Cardiac atrium fibroblast (primary cell): ENCODE results near the gene DLK1. TPM values are rescaled to one million over a fixed set of nuclear protein-coding genes. Genes with fewer than 3 reads are reported as not detected.

Source experiments
- total RNA-seq: library from RNA; depleted of rRNA; stranded (reverse); fragments of >200 nt; gene quantifications from 2 replicates; pipeline ENCODE4 v1.2.3, GENCODE V29; 2015

Gene DLK1
- not detected in 2 replicates for total RNA-seq

GRCh38 chr14:100726550-100727085 lies at the start of gene DLK1:
Gene DLK1, plus strand, starts transcription at chr14:100726892. Its CDS starts 177 bp downstream, at chr14:100727069.

Other genes starting within 250 kb of the DLK1 start
- under 0.01 TPM in 1 of 2 replicates, not detected in the other for gene BEGAIN, start 139.5 kb upstream of the DLK1 start, total RNA-seq
- 90.9 and 165 TPM in 2 replicates for gene MEG3, start 99.2 kb downstream of the DLK1 start, total RNA-seq
- gene RTL1, start 176.8 kb downstream of the DLK1 start, total RNA-seq = not detected in 2 replicates